H7 (cell line): ENCODE results near the gene RAPH1. TPM values are rescaled to one million over a fixed set of nuclear protein-coding genes. Genes with fewer than 3 reads are reported as not detected.
"Not testable (repeated sequence)": the region's sequence is repeated elsewhere in the genome, so short reads cannot be mapped to it uniquely, and the experiment has no call there.

Source experiments
- DNase-seq: peaks from one replicate; pipeline ENCODE4 v3.0.0; 2012
- H3K27me3 ChIP-seq: 2 replicates; pipeline ENCODE4 v1.6.0; 2011; ENCODE audit warnings: mild to moderate bottlenecking, low read length; ENCODE audit not compliant: control insufficient read depth, insufficient read depth
- H3K36me3 ChIP-seq: replicated peaks from 2 replicates; pipeline ENCODE4 v1.5.1; 2011; ENCODE audit warnings: low read length; ENCODE audit not compliant: control insufficient read depth, insufficient read depth
- H3K4me3 ChIP-seq: 2 replicates; pipeline ENCODE4 v1.5.1; 2011; ENCODE audit warnings: low read depth, mild to moderate bottlenecking, control low read depth, low read length, moderate library complexity; ENCODE audit not compliant: insufficient read depth
- total RNA-seq: library from RNA; depleted of rRNA; stranded (reverse); fragments of >200 nt; shearing (Covaris generic); gene quantifications from 2 replicates; pipeline ENCODE4 v1.2.3, GENCODE V29; 2014

Gene RAPH1
- total RNA-seq, 1 experiment from 2014 or later, result 4.9 TPM

DNA sequence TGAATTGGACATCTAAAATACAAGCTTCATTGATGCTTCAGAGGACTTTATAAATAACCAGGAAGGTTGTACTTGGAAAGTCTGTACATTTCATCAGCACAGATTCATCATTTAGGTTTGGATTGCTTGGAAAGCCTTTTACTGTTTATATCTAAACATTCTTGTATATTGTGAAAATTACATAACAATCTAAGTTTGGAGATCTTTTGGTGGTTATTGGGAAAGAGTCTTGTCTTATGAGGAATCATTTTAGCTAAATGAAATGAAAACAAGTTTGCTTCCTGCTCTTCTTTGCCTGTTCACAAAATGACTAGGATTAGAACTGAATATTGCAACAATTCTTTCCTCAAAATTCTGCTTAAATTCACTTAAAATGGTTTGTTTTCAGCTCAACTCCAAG lies 127.6 kb downstream of the RAPH1 start:
- DNase-seq, result no peak
- no peak overlapping the region for H3K4me3 ChIP-seq
- no peaks in the 10 kb centered on the region for H3K27me3 ChIP-seq
- peaks cover 11% of the 10 kb centered on the region for H3K36me3 ChIP-seq

DNA sequence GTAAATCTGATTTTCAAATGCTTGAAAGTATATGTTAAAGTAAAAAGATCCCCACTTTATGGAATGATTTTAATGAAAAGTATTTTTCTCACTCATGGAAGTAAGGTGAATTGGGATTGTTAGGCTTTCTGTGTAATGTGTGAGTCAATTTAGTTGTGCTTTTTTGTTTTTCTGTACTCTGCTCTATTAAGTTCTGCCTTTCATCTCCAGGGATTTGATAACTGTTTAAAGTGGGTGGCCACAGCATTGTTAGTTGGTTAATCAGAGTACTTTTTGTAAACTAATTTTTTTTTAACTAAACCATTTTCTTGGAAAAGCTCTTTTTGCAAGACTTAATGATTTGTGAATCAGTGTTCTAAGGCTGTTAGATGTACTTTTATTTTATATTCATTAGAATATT lies 130.1 kb downstream of the RAPH1 start:
- peaks cover 8% of the 10 kb centered on the region for H3K36me3 ChIP-seq

DNA sequence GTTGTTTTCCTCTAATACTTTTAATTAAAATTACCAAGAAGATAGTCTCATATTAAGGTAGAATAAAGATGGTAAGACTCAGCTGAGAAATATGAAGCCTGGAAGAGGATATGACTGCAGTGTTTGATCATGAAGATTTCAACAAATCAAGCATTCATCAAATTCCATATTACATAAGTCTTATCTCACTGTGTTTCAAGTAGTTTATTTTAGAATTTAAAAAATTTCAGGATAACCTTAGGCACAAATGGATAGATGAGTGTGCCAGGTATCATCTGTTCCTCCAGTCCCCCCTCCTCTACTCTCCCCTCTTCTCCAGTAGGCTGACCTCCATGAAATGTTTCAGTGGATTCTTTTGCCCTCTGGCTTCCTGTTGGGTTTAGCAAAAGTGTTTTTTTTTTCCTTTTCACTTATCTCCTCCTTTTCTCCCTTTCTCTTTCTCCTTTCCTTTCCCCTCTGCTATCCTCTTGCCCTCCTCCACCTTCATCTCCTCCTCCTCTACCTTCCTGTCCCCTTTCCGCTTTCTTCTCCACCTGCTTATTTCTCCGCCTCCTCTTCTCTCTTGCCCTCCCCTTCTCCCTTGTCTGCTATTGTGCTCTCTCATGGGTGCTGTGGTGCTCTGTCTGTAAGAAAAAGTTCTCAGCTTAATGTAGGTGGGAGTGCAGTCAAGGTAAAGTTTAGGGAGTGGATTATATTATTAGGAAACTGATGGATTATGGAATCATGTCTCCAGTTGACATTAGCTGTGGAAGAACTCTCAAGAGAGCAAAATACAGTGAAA lies 134.1 kb downstream of the RAPH1 start:
- H3K27me3 ChIP-seq, result no peaks in the 10 kb centered on the region
- no peak for DNase-seq

More for the DNA sequence above, 130.1 kb downstream of the RAPH1 start:
- H3K4me3 ChIP-seq, result no peak overlapping the region
- DNase-seq, result no peak
- no peaks in the 10 kb centered on the region for H3K27me3 ChIP-seq

GRCh38 chr2:203399031-203399430 lies 136.1 kb downstream of the RAPH1 start:
- no peaks in the 10 kb centered on the region for H3K27me3 ChIP-seq
- no peak for DNase-seq
- H3K4me3 ChIP-seq, result no peak overlapping the region
- H3K36me3 ChIP-seq, result peaks cover 7% of the 10 kb centered on the region

More for the DNA sequence above, 134.1 kb downstream of the RAPH1 start:
- Histone ChIP-seq H3K36me3 (peaks cover 6% of the 10 kb centered on the region), H3K4me3 (no peak overlapping the region)

GRCh38 chr2:203396667-203397066 lies 138.4 kb downstream of the RAPH1 start:
- Histone ChIP-seq H3K27me3 (no peaks in the 10 kb centered on the region), H3K4me3 (no peak overlapping the region), H3K36me3 (peaks cover 5% of the 10 kb centered on the region)
- DNase-seq, result peak; percentile 77

- Histone ChIP-seq H3K4me3 (no peak overlapping the region), H3K36me3 (peaks cover 5% of the 10 kb centered on the region), H3K27me3 (no peaks in the 10 kb centered on the region)
- no peak for DNase-seq
Observed at GRCh38 chr2:203395858-203396257, 139.2 kb downstream of the RAPH1 start.

- Histone ChIP-seq H3K27me3 (no peaks in the 10 kb centered on the region), H3K36me3 (peaks cover 5% of the 10 kb centered on the region), H3K4me3 (no peak overlapping the region)
- peak; percentile 36 for DNase-seq
Observed at GRCh38 chr2:203394519-203395227, 140.4 kb downstream of the RAPH1 start.

DNA sequence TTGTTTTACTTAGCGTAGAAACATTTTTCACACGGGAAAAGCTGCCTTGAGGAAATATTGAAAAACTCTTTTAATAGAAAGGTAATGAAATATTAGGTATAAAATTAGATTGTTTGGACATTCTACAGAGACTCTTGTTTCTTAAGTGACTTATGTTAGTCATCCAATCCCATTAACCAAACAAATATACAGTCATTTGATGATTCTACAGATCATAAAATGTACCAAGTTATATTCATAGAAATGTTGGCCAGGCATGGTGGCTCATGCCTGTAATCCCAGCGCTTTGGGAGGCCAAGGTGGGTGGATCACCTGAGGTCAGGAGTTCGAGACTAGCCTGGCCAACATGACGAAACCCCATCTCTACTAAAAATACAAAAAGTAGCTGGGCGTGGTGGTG lies 146.9 kb downstream of the RAPH1 start:
- H3K36me3 ChIP-seq, DNase-seq, H3K4me3 ChIP-seq, H3K27me3 ChIP-seq: not testable (repeated sequence)

GRCh38 chr2:203383038-203383437 lies 152.1 kb downstream of the RAPH1 start:
- Histone ChIP-seq H3K27me3 (no peaks in the 10 kb centered on the region), H3K4me3 (no peak overlapping the region), H3K36me3 (no peaks in the 10 kb centered on the region)
- DNase-seq, result no peak

GRCh38 chr2:203379156-203379555 lies 155.9 kb downstream of the RAPH1 start:
- no peaks in the 10 kb centered on the region for H3K27me3 ChIP-seq
- DNase-seq, result no peak
- no peaks in the 10 kb centered on the region for H3K36me3 ChIP-seq
- H3K4me3 ChIP-seq, result no peak overlapping the region

DNA sequence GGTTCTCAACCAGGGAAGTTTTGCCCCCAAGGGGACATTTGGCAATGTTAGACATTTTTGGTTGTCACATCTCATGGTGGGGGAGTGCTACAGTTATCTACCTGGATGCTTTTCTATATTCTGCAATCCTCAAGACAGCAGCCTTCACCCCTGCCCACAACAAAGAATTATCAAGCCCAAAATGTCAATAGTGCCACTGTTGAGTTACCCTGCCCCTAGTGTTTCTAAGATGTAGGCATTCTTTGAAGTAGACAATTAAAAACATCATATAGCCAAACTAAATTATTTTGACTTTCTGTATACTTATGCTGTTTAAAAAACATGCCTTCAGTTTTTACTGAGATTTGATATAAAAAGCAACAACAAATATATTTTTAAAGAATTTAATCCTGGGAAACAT lies 158.9 kb downstream of the RAPH1 start:
- Histone ChIP-seq H3K4me3 (no peak overlapping the region), H3K27me3 (no peaks in the 10 kb centered on the region), H3K36me3 (no peaks in the 10 kb centered on the region; the same call in 1 of the 2 replicates)
- DNase-seq, result no peak

- H3K4me3 ChIP-seq, DNase-seq, H3K27me3 ChIP-seq, H3K36me3 ChIP-seq: not testable (repeated sequence)
Observed at GRCh38 chr2:203372706-203373105, 162.4 kb downstream of the RAPH1 start.

- Histone ChIP-seq H3K36me3 (no peaks in the 10 kb centered on the region; the same call in none of the 2 replicates), H3K4me3 (no peak overlapping the region), H3K27me3 (no peaks in the 10 kb centered on the region)
- DNase-seq, result no peak
Observed at GRCh38 chr2:203366639-203367466, 168.2 kb downstream of the RAPH1 start.

DNA sequence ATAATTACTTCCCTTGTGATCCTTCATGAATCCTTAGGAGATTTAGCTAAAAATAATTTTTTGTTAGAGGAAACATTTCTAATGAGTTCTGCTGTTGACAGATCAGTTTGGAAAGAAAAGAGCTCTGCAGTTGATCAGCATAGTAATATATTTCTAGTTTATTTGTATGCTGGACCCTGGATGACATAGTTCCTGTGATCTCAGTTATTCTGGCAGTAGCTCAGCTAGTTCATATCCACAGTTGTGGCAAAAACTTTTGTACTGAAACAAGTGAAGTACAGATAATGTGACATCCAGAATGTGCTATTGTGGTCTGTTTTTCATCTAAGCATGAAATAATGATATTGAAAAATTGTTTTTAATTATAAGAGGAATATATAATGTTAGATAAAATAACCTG lies 173.2 kb downstream of the RAPH1 start:
- Histone ChIP-seq H3K4me3 (no peak overlapping the region), H3K36me3 (no peaks in the 10 kb centered on the region; the same call in 1 of the 2 replicates), H3K27me3 (no peaks in the 10 kb centered on the region)
- DNase-seq, result no peak
